Measurements from ENCODE around the gene MAGI2. TPM values are rescaled to one million over a fixed set of nuclear protein-coding genes. Genes with fewer than 3 reads are reported as not detected.

MAGI2 gene
- total RNA-seq, 1 donor from 2014 or later, result 6.9 TPM

- Histone ChIP-seq H3K9me3 (no peaks in the 10 kb centered on the region), H3K36me3 (no peaks in the 10 kb centered on the region), H3K4me1 (no peaks in the 10 kb centered on the region), H3K27ac (no peak overlapping the region), H3K4me3 (no peak overlapping the region), H3K27me3 (no peaks in the 10 kb centered on the region)
- DNase-seq (ENCODE audit: extremely low spot score in 2 of 2), result no peak
- TF ChIP-seq, protein P1, sequence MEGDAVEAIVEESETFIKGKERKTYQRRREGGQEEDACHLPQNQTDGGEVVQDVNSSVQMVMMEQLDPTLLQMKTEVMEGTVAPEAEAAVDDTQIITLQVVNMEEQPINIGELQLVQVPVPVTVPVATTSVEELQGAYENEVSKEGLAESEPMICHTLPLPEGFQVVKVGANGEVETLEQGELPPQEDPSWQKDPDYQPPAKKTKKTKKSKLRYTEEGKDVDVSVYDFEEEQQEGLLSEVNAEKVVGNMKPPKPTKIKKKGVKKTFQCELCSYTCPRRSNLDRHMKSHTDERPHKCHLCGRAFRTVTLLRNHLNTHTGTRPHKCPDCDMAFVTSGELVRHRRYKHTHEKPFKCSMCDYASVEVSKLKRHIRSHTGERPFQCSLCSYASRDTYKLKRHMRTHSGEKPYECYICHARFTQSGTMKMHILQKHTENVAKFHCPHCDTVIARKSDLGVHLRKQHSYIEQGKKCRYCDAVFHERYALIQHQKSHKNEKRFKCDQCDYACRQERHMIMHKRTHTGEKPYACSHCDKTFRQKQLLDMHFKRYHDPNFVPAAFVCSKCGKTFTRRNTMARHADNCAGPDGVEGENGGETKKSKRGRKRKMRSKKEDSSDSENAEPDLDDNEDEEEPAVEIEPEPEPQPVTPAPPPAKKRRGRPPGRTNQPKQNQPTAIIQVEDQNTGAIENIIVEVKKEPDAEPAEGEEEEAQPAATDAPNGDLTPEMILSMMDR (IDR thresholded peaks at IDR 0.05), result no peak
- TF ChIP-seq POLR2AphosphoS5 (IDR thresholded peaks at IDR 0.05; ENCODE audit: insufficient read depth in 1 of 2, low read depth in 1 of 2) (no peak), POLR2A (IDR thresholded peaks at IDR 0.05) (no peak)
- intact Hi-C loops (cut with DNase I), result no loop called here
Measured at GRCh38 chr7:79420464-79420863, 33.0 kb downstream of the MAGI2 start.

GRCh38 chr7:79414910-79415309 lies 38.6 kb downstream of the MAGI2 start:
- H3K27me3 ChIP-seq, result no peaks in the 10 kb centered on the region
- no peak for TF ChIP-seq POLR2A (IDR thresholded peaks at IDR 0.05)
- TF ChIP-seq POLR2AphosphoS5 (IDR thresholded peaks at IDR 0.05; ENCODE audit: insufficient read depth in 1 of 2, low read depth in 1 of 2), result no peak
- TF ChIP-seq, protein P1 (IDR thresholded peaks at IDR 0.05), result no peak
- H3K36me3 ChIP-seq, result no peaks in the 10 kb centered on the region
- no peaks in the 10 kb centered on the region for H3K9me3 ChIP-seq
- intact Hi-C loops (cut with DNase I), result no loop called here
- no peak overlapping the region for H3K4me3 ChIP-seq
- H3K27ac ChIP-seq, result no peak overlapping the region
- no peaks in the 10 kb centered on the region for H3K4me1 ChIP-seq
- DNase-seq (ENCODE audit: extremely low spot score in 2 of 2), result no peak

DNA sequence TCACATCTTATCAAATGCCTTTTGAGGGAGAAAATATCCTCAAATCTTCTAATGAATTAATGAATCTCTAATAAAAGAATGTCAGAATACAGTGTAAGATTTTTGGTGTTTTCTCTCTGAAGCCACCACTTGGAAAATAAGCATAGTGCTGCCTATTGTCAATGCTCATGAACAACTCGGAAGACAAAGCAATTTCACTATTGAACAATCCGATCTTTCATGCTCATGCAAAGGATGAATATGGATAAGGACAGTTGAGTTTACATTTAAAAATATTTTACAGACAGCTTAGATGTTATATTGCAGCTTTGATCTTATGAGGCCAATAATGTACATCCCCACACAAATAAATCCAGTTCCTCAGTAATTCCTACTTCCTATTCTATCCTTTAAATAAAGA lies 40.6 kb downstream of the MAGI2 start:
- Histone ChIP-seq H3K4me1 (no peaks in the 10 kb centered on the region), H3K36me3 (no peaks in the 10 kb centered on the region), H3K27ac (no peak overlapping the region), H3K9me3 (no peaks in the 10 kb centered on the region), H3K4me3 (no peak overlapping the region), H3K27me3 (no peaks in the 10 kb centered on the region)
- TF ChIP-seq POLR2A (IDR thresholded peaks at IDR 0.05) (no peak), POLR2AphosphoS5 (IDR thresholded peaks at IDR 0.05; ENCODE audit: insufficient read depth in 1 of 2, low read depth in 1 of 2) (no peak)
- TF ChIP-seq, protein P1 (IDR thresholded peaks at IDR 0.05), result no peak
- intact Hi-C loops (cut with DNase I), result no loop called here
- DNase-seq (ENCODE audit: extremely low spot score in 2 of 2), result no peak

GRCh38 chr7:79412438-79412837 lies 41.0 kb downstream of the MAGI2 start:
- DNase-seq (ENCODE audit: extremely low spot score in 2 of 2), result no peak
- TF ChIP-seq, protein P1 (IDR thresholded peaks at IDR 0.05), result no peak
- no peak for TF ChIP-seq POLR2AphosphoS5 (IDR thresholded peaks at IDR 0.05; ENCODE audit: insufficient read depth in 1 of 2, low read depth in 1 of 2)
- no peak for TF ChIP-seq POLR2A (IDR thresholded peaks at IDR 0.05)
- Histone ChIP-seq H3K4me1 (no peaks in the 10 kb centered on the region), H3K27me3 (no peaks in the 10 kb centered on the region), H3K9me3 (no peaks in the 10 kb centered on the region), H3K27ac (no peak overlapping the region), H3K4me3 (no peak overlapping the region), H3K36me3 (no peaks in the 10 kb centered on the region)
- intact Hi-C loops (cut with DNase I), result no loop called here

DNA sequence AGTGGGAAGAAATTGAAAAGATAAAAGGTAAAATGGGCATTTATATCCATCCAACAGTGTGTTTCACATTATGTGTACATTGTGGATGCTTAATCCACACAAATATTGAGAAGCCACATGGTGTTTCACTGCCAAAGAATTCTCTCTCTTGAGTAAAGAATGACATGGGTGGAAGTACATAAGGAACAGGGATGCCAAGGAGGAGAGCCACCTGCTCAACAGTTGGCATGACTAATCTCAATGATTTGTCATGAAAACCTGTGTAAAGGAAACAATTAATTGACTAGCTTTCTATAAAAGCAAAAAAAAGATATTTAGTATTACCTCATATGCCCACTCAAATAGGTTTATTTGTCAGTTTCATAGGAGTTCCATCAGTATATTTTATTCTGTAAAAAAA lies 43.1 kb downstream of the MAGI2 start:
- Histone ChIP-seq H3K36me3 (no peaks in the 10 kb centered on the region), H3K4me1 (no peaks in the 10 kb centered on the region), H3K27ac (no peak overlapping the region), H3K9me3 (no peaks in the 10 kb centered on the region), H3K27me3 (no peaks in the 10 kb centered on the region), H3K4me3 (no peak overlapping the region)
- DNase-seq (ENCODE audit: extremely low spot score in 2 of 2), result no peak
- TF ChIP-seq, protein P1 (IDR thresholded peaks at IDR 0.05), result no peak
- TF ChIP-seq POLR2A (IDR thresholded peaks at IDR 0.05), result no peak
- no peak for TF ChIP-seq POLR2AphosphoS5 (IDR thresholded peaks at IDR 0.05; ENCODE audit: insufficient read depth in 1 of 2, low read depth in 1 of 2)
- intact Hi-C loops (cut with DNase I), result no loop called here
